GM10266 (cell line): ENCODE results near the gene SNAPC3.

Experiments used
- DNase-seq: peaks from one replicate; pipeline ENCODE4 v3.0.0; 2012; ENCODE audit errors: extremely low spot score
- TF ChIP-seq, protein P1 (sequence below): IDR thresholded peaks from 2 replicates; pipeline ENCODE4 v1.5.1; 2012; ENCODE audit warnings: mild to moderate bottlenecking, low read depth; ENCODE audit not compliant: control insufficient read depth, insufficient read depth; ENCODE audit errors: missing control alignments

SNAPC3 gene

DNA sequence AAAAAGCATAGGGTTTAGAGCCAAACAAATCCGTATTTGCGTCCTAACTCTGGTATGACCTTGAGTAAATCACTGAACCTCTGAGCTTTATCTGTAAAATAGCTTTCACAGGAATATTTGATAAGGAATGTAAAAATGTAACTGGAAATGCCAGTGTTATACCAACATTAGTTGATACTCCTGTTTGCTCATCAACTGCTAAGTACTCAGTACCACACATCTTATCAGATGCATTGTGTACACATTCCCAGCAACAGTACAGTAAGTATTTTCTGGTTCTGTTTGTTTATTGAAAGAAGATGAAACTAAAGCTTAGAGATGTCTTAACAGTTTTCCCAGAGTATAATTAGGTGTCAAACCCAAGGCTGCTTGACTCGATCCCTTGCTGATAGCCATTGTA, 21.5 kb downstream of the SNAPC3 start:
- no peak for DNase-seq
- TF ChIP-seq, protein P1, sequence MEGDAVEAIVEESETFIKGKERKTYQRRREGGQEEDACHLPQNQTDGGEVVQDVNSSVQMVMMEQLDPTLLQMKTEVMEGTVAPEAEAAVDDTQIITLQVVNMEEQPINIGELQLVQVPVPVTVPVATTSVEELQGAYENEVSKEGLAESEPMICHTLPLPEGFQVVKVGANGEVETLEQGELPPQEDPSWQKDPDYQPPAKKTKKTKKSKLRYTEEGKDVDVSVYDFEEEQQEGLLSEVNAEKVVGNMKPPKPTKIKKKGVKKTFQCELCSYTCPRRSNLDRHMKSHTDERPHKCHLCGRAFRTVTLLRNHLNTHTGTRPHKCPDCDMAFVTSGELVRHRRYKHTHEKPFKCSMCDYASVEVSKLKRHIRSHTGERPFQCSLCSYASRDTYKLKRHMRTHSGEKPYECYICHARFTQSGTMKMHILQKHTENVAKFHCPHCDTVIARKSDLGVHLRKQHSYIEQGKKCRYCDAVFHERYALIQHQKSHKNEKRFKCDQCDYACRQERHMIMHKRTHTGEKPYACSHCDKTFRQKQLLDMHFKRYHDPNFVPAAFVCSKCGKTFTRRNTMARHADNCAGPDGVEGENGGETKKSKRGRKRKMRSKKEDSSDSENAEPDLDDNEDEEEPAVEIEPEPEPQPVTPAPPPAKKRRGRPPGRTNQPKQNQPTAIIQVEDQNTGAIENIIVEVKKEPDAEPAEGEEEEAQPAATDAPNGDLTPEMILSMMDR: no peak

DNA sequence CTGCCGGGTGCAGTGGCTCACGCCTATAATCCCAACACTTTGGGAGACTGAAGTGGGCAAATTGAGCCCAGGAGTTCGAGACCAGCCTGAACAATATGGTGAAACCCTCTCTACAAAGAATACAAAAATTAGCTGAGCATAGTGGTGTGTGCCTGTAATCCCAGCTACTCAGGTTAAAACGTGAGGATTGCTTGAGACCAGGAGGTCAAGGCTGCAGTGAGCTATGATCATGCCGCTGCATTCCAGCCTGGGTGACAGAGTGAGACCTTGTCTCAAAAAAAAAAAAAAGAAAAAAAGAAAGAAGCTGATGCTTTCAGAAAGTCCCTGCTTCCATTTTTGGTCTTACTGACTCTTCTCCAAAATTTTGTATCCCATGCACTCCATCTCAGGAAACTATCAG, 31.3 kb downstream of the SNAPC3 start:
- TF ChIP-seq, protein P1: no peak
- no peak for DNase-seq

DNA sequence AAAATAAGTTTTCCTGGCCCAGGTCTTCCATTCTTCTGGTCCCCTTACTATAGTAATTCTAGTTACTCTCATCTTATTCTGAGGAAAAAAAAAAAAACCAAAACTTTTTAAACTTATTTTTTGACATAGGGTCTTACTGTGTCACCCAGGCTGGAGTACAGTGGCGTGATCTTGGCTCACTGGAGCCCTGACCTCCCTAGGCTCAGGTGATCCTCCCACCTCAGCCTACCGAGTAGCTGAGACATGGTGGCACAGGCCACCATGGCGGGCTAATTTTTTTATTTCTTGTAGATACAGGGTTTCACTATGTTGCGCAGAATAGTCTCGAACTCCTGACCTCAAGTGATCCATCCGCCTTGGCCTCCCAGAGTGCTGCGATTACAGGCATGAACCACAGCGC, 38.4 kb downstream of the SNAPC3 start:
- DNase-seq: no peak

DNA sequence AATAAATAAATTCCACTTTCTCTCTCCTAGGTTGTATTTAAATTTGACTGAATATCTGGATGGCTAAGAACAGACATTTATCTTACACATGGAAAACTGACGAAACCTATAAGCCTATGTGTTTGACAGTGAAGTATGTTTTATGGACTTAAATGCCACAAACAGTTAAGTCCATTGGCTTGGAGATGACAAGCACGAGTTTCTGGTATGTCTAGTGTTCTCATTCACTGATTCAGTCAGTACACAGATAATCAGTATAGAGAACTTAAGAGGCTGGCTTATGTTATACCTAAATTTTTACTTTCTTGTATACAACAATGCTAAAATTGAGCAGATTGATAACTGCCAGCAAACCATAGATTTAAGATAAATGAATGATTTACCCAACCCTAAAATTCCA, 38.9 kb downstream of the SNAPC3 start:
- TF ChIP-seq, protein P1: no peak

More for the DNA sequence above, 38.4 kb downstream of the SNAPC3 start:
- TF ChIP-seq, protein P1: no peak

DNA sequence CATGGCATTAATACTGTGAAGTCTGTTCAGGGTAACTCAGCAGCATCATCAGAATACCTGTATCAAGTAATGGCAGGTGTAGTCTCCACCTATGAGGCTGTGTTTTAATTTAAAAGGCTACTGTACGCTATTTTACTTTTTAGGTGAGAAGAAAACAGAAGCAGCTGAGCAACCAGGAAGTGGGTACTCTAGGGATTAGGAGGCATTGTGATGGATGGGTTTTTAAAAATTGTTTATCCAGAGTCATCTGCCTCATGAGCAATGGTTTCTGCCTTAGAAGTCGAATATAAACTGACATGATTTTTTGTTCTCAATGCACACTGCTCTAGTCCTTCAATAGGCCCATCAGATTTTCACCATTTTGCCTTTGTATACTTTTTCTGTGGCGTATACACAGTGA, 45.5 kb downstream of the SNAPC3 start:
- TF ChIP-seq, protein P1: no peak
- no peak for DNase-seq

More for the DNA sequence above, 38.9 kb downstream of the SNAPC3 start:
- DNase-seq: no peak

DNA sequence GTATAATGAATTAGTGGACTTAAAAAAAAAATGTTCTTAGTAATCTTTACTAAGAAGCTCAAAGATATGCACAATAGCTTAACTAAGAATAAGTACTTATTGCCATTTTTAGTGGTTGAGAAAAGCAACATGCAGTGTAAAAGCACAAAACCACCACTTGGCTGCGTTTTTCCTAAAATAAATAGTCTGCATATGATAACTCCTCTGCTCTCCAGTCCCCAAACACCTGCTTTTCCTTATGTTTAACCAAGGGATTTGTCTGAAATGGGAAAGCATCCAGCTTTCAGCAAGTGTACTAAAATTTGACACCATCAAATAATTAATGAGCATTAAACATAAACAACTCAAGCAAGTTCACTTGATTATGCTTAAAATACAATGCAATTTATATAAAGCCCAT, 46.7 kb downstream of the SNAPC3 start:
- TF ChIP-seq, protein P1: no peak
- DNase-seq: no peak

DNA sequence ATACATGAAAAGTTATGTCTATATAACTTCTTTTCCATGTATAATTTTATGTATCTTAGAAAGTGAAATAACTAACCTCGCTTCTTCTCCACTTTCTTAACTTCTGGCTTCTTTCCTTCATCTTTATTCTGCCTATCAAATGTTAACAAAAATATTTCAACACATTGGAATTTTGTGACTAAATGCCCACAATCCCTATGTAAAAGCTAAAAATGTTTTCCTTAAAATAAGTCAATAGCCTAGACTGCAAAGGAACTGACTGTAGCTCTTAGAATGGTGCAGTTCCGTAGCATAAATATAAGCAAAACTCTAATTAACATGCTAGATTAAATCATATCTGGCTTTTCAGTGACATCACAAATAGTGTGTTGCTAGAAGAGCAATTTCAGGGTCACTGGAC, 47.2 kb downstream of the SNAPC3 start:
- DNase-seq: no peak
- TF ChIP-seq, protein P1: no peak
